K562 (cell line): ENCODE data around the gene MPND. TPM values are rescaled to one million over a fixed set of nuclear protein-coding genes. Genes with fewer than 3 reads are reported as not detected.

Experiments
- ATF1 ChIP-seq, 2 experiments: fragments of 450-650 bp in 1 of 2; IDR thresholded peaks; 2 replicates each; pipeline ENCODE4 v1.6.1; 2016; ENCODE audit warnings: missing compliant biosample characterization in 1 of 2, missing genetic modification characterization in 1 of 2
- ATF3 ChIP-seq, 2 experiments: fragments of 450-650 bp in 1 of 2; sonication (generic) in 1 of 2; formaldehyde crosslinking in 1 of 2; IDR thresholded peaks in 1 of 2; conservative IDR thresholded peaks in 1 of 2; 2 replicates each; pipeline versions ENCODE4 v1.6.1 to v1.8.1; 2016 to 2023; ENCODE audit warnings: mild to moderate bottlenecking in 2 of 2, moderate library complexity in 2 of 2, inconsistent platforms in 1 of 2, missing genetic modification reagents in 1 of 2
- CEBPB ChIP-seq: fragments of 450-650 bp; IDR thresholded peaks from 2 replicates; pipeline ENCODE4 v1.6.1; 2016; ENCODE audit warnings: missing genetic modification characterization, missing compliant biosample characterization
- DACH1 ChIP-seq: fragments of 450-650 bp; IDR thresholded peaks from 2 replicates; pipeline ENCODE4 v1.6.1; 2018; ENCODE audit not compliant: partially characterized antibody
- GATA2 ChIP-seq: sonication (generic); formaldehyde crosslinking; IDR thresholded peaks from 2 replicates; pipeline ENCODE4 v1.4.0; 2020; ENCODE audit warnings: mild to moderate bottlenecking, missing genetic modification reagents
- NFATC3 ChIP-seq: fragments of 450-650 bp; IDR thresholded peaks from 2 replicates; pipeline ENCODE4 v1.6.1; 2017; ENCODE audit warnings: mild to moderate bottlenecking
- PHB2 ChIP-seq: fragments of 450-650 bp; IDR thresholded peaks from 2 replicates; pipeline ENCODE4 v1.6.1; 2017; ENCODE audit warnings: low read depth
- RBFOX2 ChIP-seq: fragments of 200-400 bp; formaldehyde crosslinking; IDR thresholded peaks from 2 replicates; pipeline ENCODE4 v1.6.1; 2017; ENCODE audit warnings: low read depth, mild to moderate bottlenecking, low read length, moderate library complexity
- REST ChIP-seq, 2 experiments: fragments of 450-650 bp; formaldehyde crosslinking in 1 of 2; IDR thresholded peaks; 2 replicates each; pipeline versions ENCODE4 v1.4.0 to v1.6.1; 2014 to 2020; ENCODE audit warnings: mild to moderate bottlenecking in 2 of 2, borderline replicate concordance in 1 of 2, low read depth in 1 of 2
- THRAP3 ChIP-seq: fragments of 450-650 bp; IDR thresholded peaks from 2 replicates; pipeline ENCODE4 v1.6.1; 2016; ENCODE audit warnings: mild to moderate bottlenecking, inconsistent platforms, borderline replicate concordance
- U2AF1 ChIP-seq: fragments of 200-400 bp; formaldehyde crosslinking; optimal IDR thresholded peaks from 2 replicates; pipeline ENCODE3; 2017; ENCODE audit warnings: mild to moderate bottlenecking, low read depth, low read length, moderate library complexity
- ZKSCAN3 ChIP-seq: fragments of 250-450 bp; sonication (Bioruptor Pico); IDR thresholded peaks from 2 replicates; pipeline ENCODE4 v1.4.0; 2020
- ZNF197 ChIP-seq: fragments of 200-800 bp; sonication (Bioruptor generic); IDR thresholded peaks from 2 replicates; pipeline ENCODE4 v1.6.1; 2016; ENCODE audit warnings: low read depth, missing genetic modification characterization, missing compliant biosample characterization
- ZNF449 ChIP-seq: fragments of 250-450 bp; sonication (Bioruptor Pico); IDR thresholded peaks from 2 replicates; pipeline ENCODE4 v1.8.0; 2022; ENCODE audit warnings: moderate library complexity, mild to moderate bottlenecking, inconsistent platforms
- polyA plus RNA-seq, 8 experiments: library from polyadenylated mRNA; depleted of rRNA in 4 of 8; stranded (reverse) in 5 of 8; unstranded in 3 of 8; fragments of >200 nt; fragmentation: Nextera tagmentation in 2 of 8; fragmentation: Illumina TruSeq in 1 of 8; extraction: Ambion mirVana in 2 of 8; extraction: Trizol in 1 of 8; gene quantifications; 2 replicates each; pipeline versions ENCODE4 v1.2.1 to v1.2.3, GENCODE V29; 2011 to 2014; ENCODE audit warnings: inconsistent platforms in 1 of 8, missing spikeins in 1 of 8
- total RNA-seq, 7 experiments: library from RNA; depleted of rRNA in 6 of 7; stranded (reverse); fragments of >200 nt in 6 of 7; fragmentation: Illumina TruSeq in 2 of 7; extraction: Trizol in 2 of 7; gene quantifications; 2 replicates each; pipeline versions ENCODE4 v1.2.1 to v1.2.3, GENCODE V29; 2011 to 2021; ENCODE audit warnings: low replicate concordance in 1 of 7
- TF ChIP-seq, protein P1 (sequence below): IDR thresholded peaks from 2 replicates; pipeline ENCODE4 v1.6.1; 2012; ENCODE audit warnings: low read depth, low read length, improper control_type of control experiment, borderline replicate concordance

The MPND gene
- total and polyA plus RNA-seq, 9 of the 15 experiments (the other 6 are each of a cell fraction or from before 2014, with no cell fraction given), result 0.25 to 14.0 (median 3.9) TPM

DNA sequence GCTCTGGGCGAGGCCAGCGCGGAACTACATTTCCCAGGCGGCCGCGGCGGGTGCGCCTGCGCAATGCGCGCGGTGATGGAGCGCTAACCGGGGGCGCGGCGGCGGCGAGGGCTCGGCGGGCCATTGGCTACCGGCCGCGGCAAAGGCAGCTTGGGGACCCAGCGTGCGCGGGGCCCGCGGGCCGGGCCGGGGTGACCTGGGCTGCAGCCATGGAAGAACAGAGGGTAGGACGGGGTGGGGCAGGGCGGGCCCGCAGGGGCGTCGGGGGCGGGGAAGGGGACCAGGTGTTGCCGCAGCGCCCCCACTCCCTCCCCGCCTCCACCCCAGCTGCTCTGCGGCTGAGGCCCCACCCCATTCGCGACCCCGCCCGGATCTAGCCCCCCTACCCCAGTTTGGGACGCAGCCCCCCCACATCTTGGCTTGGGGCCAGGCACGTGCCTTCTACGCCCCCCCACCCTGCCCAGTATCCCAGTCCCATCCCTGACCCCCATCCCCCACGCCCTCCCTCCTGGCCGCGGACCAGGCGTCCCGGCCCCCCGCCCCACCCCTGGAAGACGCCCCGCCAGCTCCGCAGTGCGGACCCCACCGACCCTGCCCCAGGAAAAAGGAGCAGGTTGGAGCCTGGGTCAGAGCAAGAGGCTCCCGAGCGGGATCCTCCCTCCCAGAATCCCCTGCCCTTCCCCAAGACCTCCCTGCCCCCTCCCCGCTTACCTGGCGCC lies 38.7 kb upstream of the MPND start, which contains the start of gene FSD1 (continued):
- TF ChIP-seq RBFOX2, result 0 out of 2 replicates have a peak, but pooled peaks have one; percentile 26
- no peak for TF ChIP-seq PHB2
- TF ChIP-seq CEBPB (tag), result no peak
- no peak for TF ChIP-seq U2AF1
- no peak for TF ChIP-seq ZKSCAN3
- no peak for TF ChIP-seq ATF3 (IDR thresholded peaks at IDR 0.05)
- TF ChIP-seq ATF3 (CRISPR knock-in tag; conservative IDR thresholded peaks at IDR 0.05), result no peak
- TF ChIP-seq ZNF197 (CRISPR knock-in tag), result no peak
- TF ChIP-seq, protein P1, sequence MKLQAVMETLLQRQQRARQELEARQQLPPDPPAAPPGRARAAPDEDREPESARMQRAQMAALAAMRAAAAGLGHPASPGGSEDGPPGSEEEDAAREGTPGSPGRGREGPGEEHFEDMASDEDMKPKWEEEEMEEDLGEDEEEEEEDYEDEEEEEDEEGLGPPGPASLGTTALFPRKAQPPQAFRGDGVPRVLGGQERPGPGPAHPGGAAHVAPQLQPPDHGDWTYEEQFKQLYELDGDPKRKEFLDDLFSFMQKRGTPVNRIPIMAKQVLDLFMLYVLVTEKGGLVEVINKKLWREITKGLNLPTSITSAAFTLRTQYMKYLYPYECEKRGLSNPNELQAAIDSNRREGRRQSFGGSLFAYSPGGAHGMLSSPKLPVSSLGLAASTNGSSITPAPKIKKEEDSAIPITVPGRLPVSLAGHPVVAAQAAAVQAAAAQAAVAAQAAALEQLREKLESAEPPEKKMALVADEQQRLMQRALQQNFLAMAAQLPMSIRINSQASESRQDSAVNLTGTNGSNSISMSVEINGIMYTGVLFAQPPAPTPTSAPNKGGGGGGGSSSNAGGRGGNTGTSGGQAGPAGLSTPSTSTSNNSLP, result no peak
- no peak for TF ChIP-seq REST (IDR thresholded peaks at IDR 0.05; ENCODE audit: borderline replicate concordance)
- TF ChIP-seq REST (CRISPR knock-in tag; IDR thresholded peaks at IDR 0.05; ENCODE audit: low read depth), result no peak
- TF ChIP-seq GATA2, result no peak
- TF ChIP-seq ATF1 (CRISPR knock-in tag; IDR thresholded peaks at IDR 0.05), result no peak
- TF ChIP-seq ATF1 (tag; IDR thresholded peaks at IDR 0.05), result no peak
- no peak for TF ChIP-seq DACH1
- no peak for TF ChIP-seq NFATC3
- TF ChIP-seq THRAP3, result no peak
- TF ChIP-seq ZNF449 (CRISPR knock-in tag), result no peak
